SJCRH30 (cell line): Measurements from ENCODE around the gene TCF19. TPM values are rescaled to one million over a fixed set of nuclear protein-coding genes. Genes with fewer than 3 reads are reported as not detected.
A peak's percentile ranks its signal among the peaks of the same experiment; 100 is the strongest.

ENCODE experiments used
- DNase-seq, 2 experiments: peaks; one replicate each; pipeline ENCODE4 v3.0.0-alpha.2; 2015 to 2020
- H3K27ac ChIP-seq: fragments of 250-450 bp; sonication (Bioruptor Pico); 2 replicates; pipeline ENCODE4 v1.5.1; 2020; ENCODE audit warnings: mild to moderate bottlenecking, moderate library complexity
- H3K27me3 ChIP-seq: fragments of 250-450 bp; sonication (Bioruptor Pico); 2 replicates; pipeline ENCODE4 v1.5.1; 2020; ENCODE audit warnings: mild to moderate bottlenecking, moderate library complexity
- H3K36me3 ChIP-seq: fragments of 250-450 bp; sonication (Bioruptor Pico); 2 replicates; pipeline ENCODE4 v1.5.1; 2020; ENCODE audit warnings: mild to moderate bottlenecking, moderate library complexity
- H3K4me1 ChIP-seq: fragments of 250-450 bp; sonication (Bioruptor Pico); 2 replicates; pipeline ENCODE4 v1.5.1; 2020; ENCODE audit warnings: mild to moderate bottlenecking, moderate library complexity
- H3K4me3 ChIP-seq: fragments of 250-450 bp; sonication (Bioruptor Pico); 2 replicates; pipeline ENCODE4 v1.5.1; 2020; ENCODE audit warnings: mild to moderate bottlenecking, moderate library complexity
- H3K9me3 ChIP-seq: fragments of 250-450 bp; sonication (Bioruptor Pico); replicated peaks from 2 replicates; pipeline ENCODE4 v1.5.1; 2020; ENCODE audit warnings: mild to moderate bottlenecking, moderate library complexity
- total RNA-seq: library from RNA; depleted of rRNA; stranded (reverse); fragments of >200 nt; shearing (Covaris generic); gene quantifications from 2 replicates; pipeline ENCODE4 v1.2.3, GENCODE V29; 2014; rRNA removed

Gene TCF19
- 22.7 and 26.8 TPM in 2 replicates for total RNA-seq

GRCh38 chr6:31158140-31158862, at the start of gene TCF19:
TCF19 (plus strand) TSS chr6:31158589; CDS start chr6:31159470, 881 bp downstream.
- Histone ChIP-seq H3K9me3 (no peaks in the 10 kb centered on the region), H3K27ac (peak within 1 kb of the TSS; percentile 50), H3K4me1 (peaks cover 2% of the 10 kb centered on the region; the same call in 1 of the 2 replicates), H3K36me3 (peaks cover 21% of the 10 kb centered on the region), H3K27me3 (no peaks in the 10 kb centered on the region), H3K4me3 (peak within 1 kb of the TSS; percentile 66)
- DNase-seq, result peak; percentile 98 to 99

DNA sequence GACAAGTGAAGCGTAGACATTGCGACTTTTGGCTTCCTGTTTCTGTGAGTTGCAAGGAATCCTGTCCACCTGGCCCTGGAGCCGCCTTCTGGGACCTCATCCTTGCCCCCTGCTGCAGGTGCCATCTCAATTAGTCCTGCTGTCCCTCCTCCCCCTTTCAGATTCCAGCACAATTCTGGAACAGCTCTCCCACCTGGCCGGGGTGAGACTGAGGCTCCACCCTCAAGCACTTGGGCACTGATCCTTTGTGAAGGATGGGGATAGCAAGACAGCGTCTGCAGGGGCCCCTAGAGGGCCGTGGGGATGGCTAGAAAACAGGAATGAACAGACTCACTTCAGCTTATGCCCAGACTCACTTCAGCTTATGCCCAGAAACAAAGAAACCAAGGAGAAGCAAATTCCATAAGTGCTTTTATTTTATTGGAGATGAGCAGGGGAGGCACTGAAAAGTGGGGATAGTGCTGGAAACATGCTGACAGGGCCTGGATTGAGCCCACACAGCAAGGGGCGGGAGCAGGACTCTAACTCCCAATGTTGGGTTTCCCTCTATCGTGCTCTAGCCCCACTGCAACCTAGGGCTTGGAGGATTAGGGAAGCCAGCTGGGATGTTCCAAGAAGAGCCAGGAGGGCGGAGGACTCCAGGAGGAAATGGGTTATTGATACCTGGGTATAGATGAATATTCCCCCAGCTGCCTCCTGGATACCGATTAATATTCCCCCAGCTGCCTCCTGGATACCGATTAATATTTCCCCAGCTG, 47.4 kb upstream of the TCF19 start:
- Histone ChIP-seq H3K36me3 (no peaks in the 10 kb centered on the region), H3K4me1 (peaks cover 51% of the 10 kb centered on the region), H3K4me3 (no peak overlapping the region), H3K27me3 (no peaks in the 10 kb centered on the region), H3K27ac (no peak overlapping the region), H3K9me3 (no peaks in the 10 kb centered on the region)
- DNase-seq, result no peak

GRCh38 chr6:31111712-31112111, 46.7 kb upstream of the TCF19 start:
- Histone ChIP-seq H3K27me3 (no peaks in the 10 kb centered on the region), H3K4me1 (peaks cover 49% of the 10 kb centered on the region), H3K36me3 (no peaks in the 10 kb centered on the region), H3K27ac (peak overlapping the region; percentile 53), H3K4me3 (no peak overlapping the region), H3K9me3 (no peaks in the 10 kb centered on the region)
- DNase-seq, result no peak

DNA sequence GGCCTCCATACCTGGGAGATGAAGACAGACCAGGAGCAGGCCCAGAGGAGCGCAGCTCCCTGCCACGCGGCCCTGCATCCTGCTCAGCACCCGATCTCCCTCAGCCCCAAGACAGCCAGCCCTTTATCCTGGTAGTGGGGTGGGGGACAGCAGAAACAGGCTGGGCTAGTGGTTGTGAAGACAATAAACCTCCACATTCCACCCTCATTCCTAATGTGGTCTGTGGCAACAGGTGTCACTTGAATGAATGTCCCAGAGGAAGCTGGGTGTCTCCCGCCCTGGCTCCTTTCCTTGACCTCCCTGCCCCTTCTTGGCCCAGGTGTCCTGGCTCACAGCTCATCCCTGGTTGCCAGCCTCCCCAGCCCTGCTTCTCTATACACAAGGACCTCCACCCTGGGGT, 45.9 kb upstream of the TCF19 start, which contains the start of gene C6orf15:
TSS of gene C6orf15 (minus strand) at position 98 of the 400 bp plus-strand sequence. CDS start at position 78, 20 bp downstream.
- Histone ChIP-seq H3K27me3 (no peaks in the 10 kb centered on the region), H3K36me3 (no peaks in the 10 kb centered on the region), H3K9me3 (no peaks in the 10 kb centered on the region), H3K27ac (peak within 1 kb of the TSS; percentile 53), H3K4me1 (peaks cover 49% of the 10 kb centered on the region), H3K4me3 (no peak within 1 kb of the TSS)
- DNase-seq, result peak; percentile 79 to 81

DNA sequence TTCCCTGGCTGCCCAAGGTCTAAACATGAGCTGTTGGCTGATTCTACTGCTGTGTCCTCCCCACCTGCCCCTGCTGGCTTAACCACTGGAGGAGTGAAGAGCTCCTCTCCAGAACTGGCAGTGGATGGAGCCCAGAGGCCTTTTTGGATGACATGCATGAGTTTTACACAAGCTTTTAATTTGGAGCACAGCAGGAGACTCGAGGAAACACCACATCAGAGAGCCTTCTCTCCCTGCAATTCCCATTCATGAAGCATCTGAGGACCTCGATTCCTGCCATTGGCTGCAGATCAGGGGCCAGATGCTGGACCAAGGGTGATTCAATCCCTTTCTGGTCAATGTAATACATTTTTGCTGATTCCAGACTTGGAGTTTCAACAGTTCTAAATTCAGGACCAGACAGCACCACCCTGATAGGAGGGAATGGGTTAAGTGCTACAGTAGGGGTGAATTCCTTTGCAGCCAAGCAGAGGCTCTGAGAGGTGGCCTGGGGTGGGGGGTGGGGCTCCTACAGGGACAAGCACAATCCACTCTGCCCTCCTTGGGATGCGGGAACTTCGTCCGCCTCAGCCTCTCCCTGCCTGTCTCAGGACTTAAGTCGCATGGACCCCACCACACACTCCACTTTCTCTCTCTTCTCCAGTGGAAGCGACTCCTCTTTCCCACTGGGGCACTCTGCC, 44.4 kb upstream of the TCF19 start:
- H3K4me3 ChIP-seq, result no peak overlapping the region
- H3K27ac ChIP-seq, result peak overlapping the region; percentile 55
- DNase-seq, result peak; percentile 31 to 51
- peaks cover 49% of the 10 kb centered on the region for H3K4me1 ChIP-seq
- H3K36me3 ChIP-seq, result no peaks in the 10 kb centered on the region
- no peaks in the 10 kb centered on the region for H3K27me3 ChIP-seq
- no peaks in the 10 kb centered on the region for H3K9me3 ChIP-seq

DNA sequence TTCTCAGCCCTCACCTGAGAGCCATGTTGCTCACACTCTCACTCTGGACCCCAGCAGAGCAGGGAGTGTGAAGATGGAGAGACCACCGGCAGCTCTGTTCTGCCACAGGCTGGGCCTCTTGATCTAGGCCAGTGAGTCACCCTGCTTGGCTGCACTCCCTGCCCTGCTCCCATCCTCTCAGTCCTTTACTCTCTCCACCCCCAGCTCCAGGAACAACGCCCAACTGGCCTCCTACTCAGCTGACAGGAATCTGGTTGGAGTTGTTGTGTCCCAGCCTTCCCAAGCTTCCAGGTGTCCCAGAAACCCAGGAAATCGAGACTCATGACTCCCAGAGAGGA, 43.9 kb upstream of the TCF19 start, which contains the start of gene PSORS1C1:
TSS of gene PSORS1C1 (plus strand) at position 260 of the 338 bp plus-strand sequence. CDS start 14,833 bp downstream, outside the sequence.
- peak within 1 kb of the TSS; percentile 55 for H3K27ac ChIP-seq

DNA sequence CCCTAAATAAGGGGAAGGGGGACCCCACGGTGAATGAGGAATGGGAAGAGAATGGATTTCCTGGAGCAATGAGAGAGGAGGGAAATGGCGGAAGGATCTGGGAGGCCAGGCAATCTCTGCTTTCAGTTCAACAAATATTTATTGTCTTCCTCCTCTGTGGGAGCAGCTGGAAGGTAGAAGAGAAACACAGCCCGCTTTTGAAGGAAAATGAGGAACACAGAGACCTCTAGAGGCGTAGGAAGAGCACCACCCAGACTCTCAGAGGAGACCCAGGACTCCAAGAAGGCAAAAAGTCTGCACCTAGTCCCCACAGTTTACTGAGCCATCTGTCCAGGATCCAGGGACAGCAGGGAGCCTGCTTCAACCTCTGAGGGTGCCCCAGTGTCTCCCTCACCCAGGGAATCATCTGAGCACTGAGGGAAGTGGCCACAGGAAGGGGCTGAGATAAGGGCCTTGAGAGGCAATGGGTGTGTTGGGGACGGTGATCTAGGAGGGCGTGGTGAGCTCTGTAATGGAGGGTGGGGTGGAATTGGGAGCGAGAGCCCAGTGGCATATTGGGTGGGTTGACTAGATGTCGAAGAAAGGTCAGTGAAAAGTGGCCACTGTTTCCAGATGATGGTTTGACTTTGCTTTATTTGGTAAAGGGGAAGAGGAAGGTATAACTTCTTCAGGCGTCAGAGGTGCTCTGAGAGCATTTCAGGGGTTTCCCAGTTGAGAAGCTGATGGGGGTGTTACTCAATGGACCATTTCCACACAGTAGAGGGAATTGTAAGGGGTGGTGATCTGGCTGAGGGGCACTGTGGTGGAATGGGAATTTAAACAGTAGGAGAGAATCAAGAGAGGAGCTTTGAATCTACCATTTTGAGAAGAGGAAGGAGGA, 43.2 kb upstream of the TCF19 start:
- peak overlapping the region; percentile 55 for H3K27ac ChIP-seq
- peak in 1 of 2 experiments; percentile 55 for DNase-seq

More for the DNA sequence above, 43.9 kb upstream of the TCF19 start, which contains the start of gene PSORS1C1:
- H3K4me1 ChIP-seq, result peaks cover 49% of the 10 kb centered on the region
- H3K36me3 ChIP-seq, result no peaks in the 10 kb centered on the region
- peak; percentile 70 to 75 for DNase-seq
- H3K9me3 ChIP-seq, result no peaks in the 10 kb centered on the region
- H3K27me3 ChIP-seq, result no peaks in the 10 kb centered on the region
- peak within 1 kb of the TSS; percentile 20; the same call in 1 of the 2 replicates for H3K4me3 ChIP-seq

DNA sequence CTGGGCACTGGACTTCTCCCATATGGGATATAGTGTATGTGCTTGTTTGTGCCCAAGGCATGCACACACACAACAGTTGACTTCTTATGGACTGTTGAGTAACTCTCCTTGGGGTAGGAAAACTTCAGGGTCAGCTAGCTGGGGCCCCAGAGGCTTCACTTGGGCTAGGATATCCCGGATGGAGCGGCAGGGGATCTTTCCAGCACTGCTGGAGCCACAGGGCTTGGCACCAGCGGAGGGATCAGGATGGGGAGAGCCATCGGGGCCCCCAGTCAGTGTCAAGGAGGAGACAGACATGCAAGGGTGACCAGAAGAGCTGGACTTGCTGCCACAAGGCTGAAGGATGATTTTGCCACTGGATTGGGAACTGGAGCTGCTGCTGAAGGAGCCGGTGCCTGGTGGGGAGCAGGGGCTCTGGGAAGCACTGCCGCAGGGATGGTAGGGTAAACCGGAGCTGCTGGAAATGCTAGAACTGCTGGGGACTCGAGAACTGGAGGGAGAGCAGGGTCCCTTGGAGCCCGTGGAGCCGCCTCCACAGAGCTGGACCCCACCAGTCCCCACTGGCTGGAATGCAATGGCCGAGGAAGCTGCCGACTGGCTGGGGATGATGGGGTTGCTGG, 42.3 kb upstream of the TCF19 start:
- no peaks in the 10 kb centered on the region for H3K27me3 ChIP-seq
- H3K9me3 ChIP-seq, result no peaks in the 10 kb centered on the region
- no peak overlapping the region for H3K27ac ChIP-seq
- peaks cover 43% of the 10 kb centered on the region for H3K4me1 ChIP-seq
- no peaks in the 10 kb centered on the region for H3K36me3 ChIP-seq
- H3K4me3 ChIP-seq, result no peak overlapping the region
- no peak for DNase-seq

More for the DNA sequence above, 43.2 kb upstream of the TCF19 start:
- Histone ChIP-seq H3K36me3 (no peaks in the 10 kb centered on the region), H3K9me3 (no peaks in the 10 kb centered on the region), H3K4me3 (peak overlapping the region; percentile 20; the same call in 1 of the 2 replicates), H3K27me3 (no peaks in the 10 kb centered on the region), H3K4me1 (peaks cover 49% of the 10 kb centered on the region)

DNA sequence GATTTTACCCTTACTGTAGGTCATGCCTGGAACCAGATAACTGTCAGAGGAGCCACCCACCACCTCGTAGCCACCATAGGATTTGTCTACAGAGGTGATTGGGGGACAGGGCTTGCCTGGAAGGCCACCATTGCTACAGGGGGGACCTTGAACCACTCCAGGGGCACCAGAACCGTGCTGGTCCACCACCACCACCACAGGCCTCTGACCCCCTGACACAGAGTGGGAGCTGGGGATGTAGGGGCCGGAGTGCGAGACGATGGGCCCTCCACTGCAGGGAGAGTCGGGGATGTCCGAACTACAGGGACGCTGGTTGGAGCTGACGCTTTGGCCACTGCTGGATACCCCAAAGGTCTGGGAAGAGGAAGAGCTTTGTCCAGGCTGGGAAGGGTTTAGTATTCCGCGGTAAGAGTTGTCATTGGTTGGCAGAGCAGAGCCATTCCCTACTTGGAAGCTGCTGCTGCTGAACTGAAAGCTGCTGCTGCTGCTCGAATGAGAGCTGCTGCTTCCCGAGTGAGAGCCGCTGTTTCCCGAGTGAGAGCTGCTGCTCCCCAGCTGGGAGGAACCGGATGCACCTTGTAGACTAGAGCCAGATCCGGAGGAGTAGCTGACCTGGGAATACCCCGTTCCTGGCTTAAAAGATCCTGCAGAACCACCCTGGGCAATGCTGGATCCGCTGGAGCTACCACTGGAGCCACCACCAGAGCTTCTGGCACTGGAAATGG, 41.6 kb upstream of the TCF19 start:
- Histone ChIP-seq H3K36me3 (no peaks in the 10 kb centered on the region), H3K27me3 (no peaks in the 10 kb centered on the region), H3K9me3 (no peaks in the 10 kb centered on the region), H3K4me1 (peaks cover 35% of the 10 kb centered on the region), H3K4me3 (no peak overlapping the region), H3K27ac (no peak overlapping the region)
- no peak for DNase-seq

DNA sequence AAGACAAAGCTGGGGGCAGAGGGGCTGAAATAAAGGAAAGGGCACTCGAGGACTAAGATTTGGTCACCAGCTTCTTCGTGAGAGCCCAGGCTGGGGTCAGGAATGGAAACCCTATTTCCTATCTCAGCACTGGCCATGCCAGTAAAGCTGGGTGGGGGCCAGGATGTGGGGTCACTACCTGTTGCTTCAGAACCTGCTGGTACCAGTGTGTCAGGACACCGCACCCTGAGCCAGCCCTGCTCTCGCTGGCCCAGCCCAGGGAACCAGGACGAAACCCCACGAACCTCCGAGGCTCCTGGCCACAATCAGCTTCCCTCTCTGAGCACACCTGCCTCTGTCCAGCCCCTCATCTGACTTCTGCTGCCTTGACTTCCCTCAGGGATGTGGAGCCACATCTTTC, 40.2 kb upstream of the TCF19 start:
- no peaks in the 10 kb centered on the region for H3K36me3 ChIP-seq
- DNase-seq, result no peak

DNA sequence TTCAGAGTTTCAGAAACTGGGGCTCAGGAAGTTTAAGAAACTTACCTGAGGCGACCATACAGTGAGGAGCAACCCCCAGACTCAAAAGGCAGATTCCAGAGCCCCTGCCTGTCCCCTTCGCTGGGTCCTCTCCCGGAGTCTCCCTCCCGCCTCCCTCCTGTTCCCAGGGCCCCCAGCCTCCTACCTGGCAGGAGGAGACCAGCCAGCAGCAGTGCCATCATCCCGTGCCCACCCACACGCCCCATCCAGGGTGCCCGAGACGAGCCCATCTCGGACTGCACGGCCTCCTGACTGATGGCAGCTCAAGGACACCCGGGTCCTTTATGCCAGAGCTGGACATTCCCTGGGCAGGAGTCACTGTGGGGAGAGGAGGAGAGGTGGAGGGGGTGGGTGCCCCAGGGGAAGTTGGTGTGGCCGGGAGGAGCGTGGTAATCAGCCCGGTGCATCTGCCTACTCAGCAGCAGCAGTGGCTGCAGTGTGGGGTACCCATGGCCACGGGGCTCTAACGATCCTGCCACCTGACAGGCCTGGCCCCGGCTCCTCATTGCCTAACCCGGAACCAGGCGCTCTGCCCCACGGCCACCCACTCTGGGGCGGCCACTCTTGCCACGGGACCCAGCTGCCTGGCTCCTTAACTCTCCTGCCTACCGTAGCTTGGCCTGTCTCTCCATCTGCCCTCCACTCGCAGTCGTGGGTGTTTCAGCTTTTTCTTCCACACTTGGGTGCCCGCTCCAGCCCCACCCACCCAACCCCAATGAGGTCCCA, 38.1 kb upstream of the TCF19 start, which contains the start of gene CDSN:
TSS of gene CDSN (minus strand) at position 296 of the 765 bp plus-strand sequence. CDS start at position 269, 27 bp downstream.
- Histone ChIP-seq H3K4me3 (no peak within 1 kb of the TSS), H3K4me1 (peaks cover 21% of the 10 kb centered on the region), H3K9me3 (no peaks in the 10 kb centered on the region), H3K36me3 (no peaks in the 10 kb centered on the region), H3K27me3 (no peaks in the 10 kb centered on the region), H3K27ac (no peak within 1 kb of the TSS)
- DNase-seq, result no peak

More for the DNA sequence above, 40.2 kb upstream of the TCF19 start:
- Histone ChIP-seq H3K4me1 (peaks cover 33% of the 10 kb centered on the region), H3K27me3 (no peaks in the 10 kb centered on the region), H3K27ac (no peak overlapping the region), H3K4me3 (no peak overlapping the region), H3K9me3 (no peaks in the 10 kb centered on the region)

- no peak for DNase-seq
- Histone ChIP-seq H3K4me3 (no peak overlapping the region), H3K36me3 (no peaks in the 10 kb centered on the region)
Measured at GRCh38 chr6:31121131-31121790, 37.1 kb upstream of the TCF19 start.

More at GRCh38 chr6:31121131-31121790, 37.1 kb upstream of the TCF19 start:
- H3K9me3 ChIP-seq, result no peaks in the 10 kb centered on the region
- no peaks in the 10 kb centered on the region for H3K27me3 ChIP-seq
- H3K27ac ChIP-seq, result no peak overlapping the region
- peaks cover 29% of the 10 kb centered on the region for H3K4me1 ChIP-seq
